MM.1S (cell line): ENCODE data around the gene PALM3.

ENCODE experiments used
- CTCF ChIP-seq: fragments of 300-600 bp; sonication (generic); IDR thresholded peaks from 2 replicates; pipeline ENCODE4 v1.5.1; 2016; ENCODE audit warnings: antibody characterized with exemption, low read length, mixed read lengths
- EZH2 ChIP-seq: fragments of 300-600 bp; sonication (generic); optimal IDR thresholded peaks from 2 replicates; pipeline ENCODE3; 2017; ENCODE audit warnings: low read depth, mild to moderate bottlenecking, antibody characterized with exemption, low read length, mixed read lengths
- EZH2phosphoT487 ChIP-seq: fragments of 300-600 bp; sonication (generic); IDR thresholded peaks from 2 replicates; pipeline ENCODE4 v1.6.1; 2018; ENCODE audit warnings: antibody characterized with exemption, low read length

DNA sequence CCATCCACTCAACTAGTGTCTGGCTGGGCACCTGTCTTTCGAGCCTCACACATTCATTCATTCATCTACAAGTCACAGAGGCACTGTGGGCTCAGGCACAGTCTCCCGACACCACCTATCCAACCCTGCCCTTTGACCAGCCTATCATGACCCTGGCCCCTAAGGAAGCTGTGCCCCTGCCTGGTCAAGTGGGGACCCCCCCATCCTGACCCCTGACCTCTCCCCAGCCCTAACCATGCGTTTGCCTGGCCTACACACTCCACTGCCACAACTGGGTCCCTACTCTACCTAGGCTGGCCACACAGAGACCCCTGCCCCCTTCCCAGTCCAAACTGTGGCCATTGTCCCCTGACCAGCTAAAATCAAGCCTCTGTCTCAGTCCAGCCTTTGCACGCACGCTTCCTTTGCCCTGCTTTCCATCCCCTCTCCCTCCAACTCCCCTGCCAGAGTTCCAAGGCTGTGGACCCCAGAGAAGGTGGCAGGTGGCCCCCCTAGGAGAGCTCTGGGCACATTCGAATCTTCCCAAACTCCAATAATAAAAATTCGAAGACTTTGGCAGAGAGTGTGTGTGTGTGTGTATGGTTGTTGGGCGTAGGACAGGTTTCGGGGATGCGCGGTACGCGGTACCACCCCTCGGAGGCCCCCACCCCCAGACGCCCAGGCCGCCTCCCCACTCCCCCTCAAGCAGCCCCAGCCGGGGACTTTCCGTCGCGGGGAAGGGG, 30.7 kb downstream of the PALM3 start:
- no peak for TF ChIP-seq CTCF
- no peak for TF ChIP-seq EZH2phosphoT487
- no peak for TF ChIP-seq EZH2
